HG03108 (cell line): ENCODE results near the gene WASHC4.
"Not testable (repeated sequence)": the region's sequence is repeated elsewhere in the genome, so short reads cannot be mapped to it uniquely, and the experiment has no call there.

ENCODE experiments used
- ATAC-seq: cut with Tn5 transposase; IDR thresholded peaks from one replicate; pipeline ENCODE4 v1.9.1; 2021; ENCODE audit warnings: moderate library complexity; ENCODE audit not compliant: unreplicated experiment

The WASHC4 gene

DNA sequence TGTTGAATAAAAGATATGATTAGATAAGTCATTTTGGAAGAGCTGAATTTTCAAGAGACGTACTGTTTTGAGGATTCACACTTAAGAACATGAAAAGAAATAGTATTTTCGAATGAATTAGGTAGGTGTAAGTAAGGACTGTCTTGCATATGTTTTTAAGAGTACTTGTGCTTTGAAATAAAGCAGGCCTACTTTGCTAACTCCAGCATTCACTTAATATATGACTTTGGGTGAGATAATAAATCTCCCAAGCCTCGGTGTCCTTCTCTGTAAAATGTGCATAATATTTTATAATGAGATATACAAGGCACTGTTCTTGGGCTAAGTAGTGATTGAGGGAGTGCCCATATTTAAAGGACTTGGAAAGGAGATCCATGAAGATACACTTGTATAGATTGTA, 54.6 kb downstream of the WASHC4 start:
- ATAC-seq, result no peak

DNA sequence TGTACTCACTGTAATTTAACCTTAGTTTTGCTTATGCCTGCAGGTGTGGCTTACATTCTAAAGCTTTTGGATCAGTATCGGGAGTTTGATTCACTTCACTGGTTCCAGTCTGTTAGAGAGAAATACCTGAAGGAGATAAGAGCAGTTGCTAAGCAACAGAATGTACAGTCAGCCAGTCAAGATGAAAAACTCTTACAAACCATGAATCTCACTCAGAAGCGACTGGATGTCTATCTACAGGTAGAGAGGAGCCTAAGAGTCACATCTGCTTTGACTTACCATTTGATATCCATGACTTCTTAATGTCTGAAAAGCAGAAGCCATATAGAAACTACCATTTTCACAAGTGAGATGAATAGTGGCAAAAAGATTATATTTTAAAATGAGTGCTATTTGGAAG, 56.5 kb downstream of the WASHC4 start:
- ATAC-seq, result no peak

DNA sequence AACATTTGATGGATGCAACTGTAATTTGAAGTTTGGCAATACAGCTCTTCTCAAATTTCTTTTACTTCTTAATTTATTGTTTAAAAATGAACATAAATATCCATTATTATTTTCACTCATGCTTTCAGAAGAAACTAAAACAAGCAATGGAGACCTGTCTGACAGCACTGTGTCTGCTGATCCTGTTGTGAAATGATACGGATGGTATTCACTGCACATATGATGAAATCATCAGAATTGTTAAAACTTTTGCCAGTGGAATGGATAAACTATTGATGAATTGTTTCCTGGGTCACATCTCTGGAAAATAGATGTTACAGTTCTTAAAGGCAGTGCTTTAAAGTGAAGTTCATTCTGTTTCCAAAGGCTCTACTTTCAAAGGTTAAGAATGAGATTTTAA, 59.2 kb downstream of the WASHC4 start:
- no peak for ATAC-seq

DNA sequence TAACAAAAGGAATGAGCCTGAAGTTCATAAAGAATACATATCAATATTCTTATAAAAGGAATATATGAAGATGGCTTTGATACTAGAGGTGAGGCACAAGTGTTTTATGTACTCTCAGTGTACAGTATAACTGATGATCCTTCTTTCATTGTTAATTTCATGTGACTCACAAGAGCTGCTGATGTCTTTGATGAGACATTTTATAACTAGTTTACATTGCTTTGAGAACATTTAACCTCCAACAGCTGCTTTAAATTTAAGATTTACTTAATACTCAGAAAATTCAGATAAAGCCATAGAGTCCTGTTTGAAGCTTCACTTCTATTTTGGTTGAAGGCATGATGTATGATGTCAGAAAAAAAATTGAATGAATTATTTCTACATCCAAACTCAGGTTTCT, 59.8 kb downstream of the WASHC4 start:
- no peak for ATAC-seq

DNA sequence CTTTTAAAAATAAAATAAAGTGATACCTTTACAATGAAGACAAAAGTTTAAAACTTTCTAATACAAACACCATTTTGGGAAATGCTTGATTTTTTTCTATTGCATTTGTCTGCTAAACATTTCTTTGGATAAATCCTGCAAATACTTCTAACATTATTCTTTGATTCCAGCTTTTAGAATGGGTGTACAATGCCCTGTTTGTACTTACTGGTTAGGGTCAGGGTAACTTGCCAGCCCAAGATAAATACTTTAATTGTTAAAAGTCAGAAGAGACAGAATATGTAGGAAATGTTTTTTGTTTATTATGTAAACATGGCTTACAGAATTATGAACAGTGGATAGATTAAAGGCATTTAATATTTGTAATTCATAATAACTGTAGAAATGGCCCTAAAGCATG, 60.5 kb downstream of the WASHC4 start:
- no peak for ATAC-seq

DNA sequence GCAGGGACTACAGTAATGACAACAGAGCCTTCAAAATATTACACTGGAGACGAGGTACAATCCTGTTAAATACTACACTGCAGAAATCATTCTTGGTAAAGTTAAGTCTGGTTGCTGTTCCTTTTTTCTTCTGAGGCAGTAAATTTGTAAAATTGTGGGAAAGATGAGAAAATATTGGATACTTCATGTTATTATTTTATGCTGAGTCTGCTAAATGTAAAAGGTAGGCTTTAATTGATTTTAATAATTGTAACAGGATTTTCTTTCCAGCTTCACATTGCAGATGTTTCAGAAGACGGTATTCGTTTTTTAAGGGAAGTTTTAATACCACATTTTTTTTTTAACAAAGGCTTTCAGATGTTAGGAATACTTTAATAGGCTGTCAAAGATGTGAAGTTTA, 62.6 kb downstream of the WASHC4 start:
- ATAC-seq, result no peak

DNA sequence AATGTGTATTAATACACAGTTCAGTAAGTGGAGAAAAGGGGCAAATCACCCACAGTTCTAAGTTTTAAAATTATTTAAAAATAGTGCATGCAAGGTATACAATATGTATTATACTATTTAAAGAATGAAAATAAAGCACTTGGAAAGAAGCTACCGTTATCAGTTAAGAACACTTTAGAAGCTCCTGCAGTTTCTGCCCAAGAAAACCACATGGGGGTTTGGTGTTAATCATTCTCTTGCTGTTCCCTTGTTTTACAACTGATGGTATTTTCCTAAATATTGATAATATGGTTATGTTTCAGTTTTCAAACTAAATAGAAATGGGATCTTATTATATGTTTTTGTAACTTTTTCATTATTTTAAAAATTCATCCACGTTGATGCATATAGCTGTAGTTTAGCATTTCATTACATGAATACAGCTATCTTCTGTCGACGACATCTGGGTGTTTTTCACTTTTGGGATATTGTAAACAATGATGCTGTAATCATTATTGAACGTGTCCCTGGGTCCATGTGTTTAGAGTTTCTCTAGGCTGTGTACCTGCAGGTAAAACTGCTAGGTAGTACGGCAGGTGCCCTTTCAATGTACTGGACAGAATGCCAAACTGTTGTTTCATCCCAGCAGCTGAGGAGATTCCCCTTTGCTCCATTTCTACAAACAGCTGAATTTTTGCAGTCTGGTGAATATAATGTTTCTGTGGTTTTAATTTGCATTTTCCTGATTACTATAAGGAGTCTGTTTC, 64.3 kb downstream of the WASHC4 start:
- ATAC-seq, result no peak

DNA sequence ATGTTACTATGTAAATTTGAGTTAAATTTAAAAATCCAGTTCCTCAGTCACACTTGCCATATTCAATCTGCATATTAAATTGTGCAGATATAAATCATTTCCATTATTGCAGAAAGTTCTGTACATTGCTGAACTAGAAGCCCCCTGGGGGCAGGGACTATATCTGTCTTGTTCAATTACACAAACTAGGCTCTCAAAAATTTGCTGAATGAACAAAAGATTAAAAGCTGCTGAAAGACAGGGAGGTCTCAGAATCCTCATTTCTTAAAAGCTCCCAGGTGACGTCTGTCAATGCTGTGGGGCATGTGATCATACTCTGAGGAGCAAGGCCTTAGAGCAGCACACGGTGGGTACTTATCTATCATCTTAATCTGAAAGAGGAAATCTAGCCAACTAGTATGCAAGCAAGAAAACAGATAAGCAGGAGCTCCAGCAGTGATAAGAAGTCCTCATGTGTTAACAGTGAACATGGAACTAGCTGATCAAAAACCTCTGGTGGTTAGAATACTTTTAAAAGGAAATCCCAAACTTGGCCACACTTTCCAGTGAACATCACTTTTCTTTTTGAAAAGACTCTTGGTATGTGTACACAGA, 68.0 kb downstream of the WASHC4 start:
- ATAC-seq, result no peak

DNA sequence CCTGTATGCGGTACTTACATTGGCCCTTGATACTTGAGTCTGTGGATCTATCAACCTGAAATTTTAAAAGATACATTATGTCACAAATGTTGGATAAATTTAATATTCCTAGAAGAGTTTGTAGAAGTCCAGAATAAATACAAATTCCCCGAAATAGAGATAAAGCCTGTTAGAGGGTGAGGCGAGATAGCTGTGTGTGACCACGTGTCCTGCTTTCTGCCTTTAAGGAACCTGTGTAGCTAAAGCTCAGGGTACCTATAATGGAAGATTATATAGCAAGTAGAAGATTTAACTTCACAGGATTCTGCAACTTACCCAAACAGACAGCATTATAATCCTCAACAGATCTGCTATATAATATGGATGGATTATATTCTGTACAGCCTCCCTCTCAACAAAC, 69.7 kb downstream of the WASHC4 start:
- ATAC-seq, result no peak

DNA sequence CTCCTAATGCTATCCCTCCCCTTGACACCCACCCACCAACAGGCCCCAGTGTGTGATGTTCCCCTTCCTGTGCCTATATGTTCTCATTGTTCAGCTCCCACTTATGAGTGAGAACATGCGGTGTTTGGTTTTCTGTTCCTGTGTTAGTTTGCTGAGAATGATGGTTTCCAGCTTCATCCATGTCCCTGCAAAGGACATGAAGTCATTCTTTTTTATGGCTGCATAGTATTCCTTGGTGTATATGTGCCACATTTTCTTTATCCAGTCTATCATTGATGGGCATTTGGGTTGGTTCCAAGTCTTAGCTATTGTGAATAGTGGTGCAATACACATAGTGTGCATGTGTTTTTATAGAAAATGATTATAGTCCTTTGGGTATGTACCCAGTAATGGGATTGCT, 71.6 kb downstream of the WASHC4 start:
- ATAC-seq, result not testable (repeated sequence)

DNA sequence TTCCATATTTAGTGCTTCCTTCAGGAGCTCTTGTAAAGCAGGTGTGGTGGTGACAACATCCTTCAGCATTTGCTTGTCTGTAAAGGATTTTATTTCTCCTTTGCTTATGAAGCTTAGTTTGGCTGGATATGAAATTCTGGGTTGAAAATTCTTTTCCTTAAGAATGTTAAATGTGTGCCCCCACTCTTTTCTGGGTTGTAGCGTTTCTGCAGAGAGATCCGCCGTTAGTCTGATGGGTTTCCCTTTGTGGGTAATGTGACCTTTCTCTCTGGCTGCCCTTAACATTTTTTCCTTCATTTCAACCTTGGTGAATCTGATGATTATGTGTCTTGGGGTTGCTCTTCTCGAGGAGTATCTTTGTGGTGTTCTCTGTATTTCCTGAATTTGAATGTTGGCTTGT, 75.9 kb downstream of the WASHC4 start:
- not testable (repeated sequence) for ATAC-seq

DNA sequence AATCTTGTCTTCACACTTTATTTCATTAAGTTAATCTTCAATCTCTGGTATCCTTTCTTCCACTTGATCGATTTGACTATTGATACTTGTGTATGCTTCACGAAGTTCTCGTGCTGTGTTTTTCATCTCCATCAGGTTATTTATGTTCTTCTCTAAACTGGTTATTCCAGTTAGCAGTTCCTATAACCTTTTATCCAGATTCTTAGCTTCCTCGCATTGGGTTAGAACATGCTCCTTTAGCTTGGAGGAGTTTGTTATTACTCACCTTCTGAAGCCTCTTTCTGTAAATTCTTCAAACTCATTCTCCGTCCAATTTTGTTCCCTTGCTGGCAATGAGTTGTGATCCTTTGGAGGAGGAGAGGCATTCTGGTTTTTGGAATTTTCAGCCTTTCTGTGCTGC, 76.4 kb downstream of the WASHC4 start:
- ATAC-seq, result not testable (repeated sequence)

DNA sequence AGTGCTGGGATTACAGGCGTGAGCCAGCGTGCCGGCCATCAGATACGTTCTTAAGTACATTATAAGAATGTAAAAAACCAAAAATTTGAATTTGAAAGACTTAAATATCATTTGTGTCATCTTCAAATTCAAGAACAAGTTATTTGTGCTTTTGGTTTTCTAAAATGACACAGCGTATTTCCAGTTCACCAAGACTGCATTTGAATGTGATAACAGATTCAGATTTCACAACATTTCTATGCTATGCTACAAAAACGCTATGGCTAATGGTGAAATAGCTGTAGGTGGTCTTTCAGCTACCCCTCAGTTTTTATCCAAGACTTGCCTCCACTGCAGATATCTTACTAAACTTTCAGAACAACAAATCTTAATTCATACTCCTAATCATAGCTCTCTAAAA, 81.8 kb downstream of the WASHC4 start:
- no peak for ATAC-seq

DNA sequence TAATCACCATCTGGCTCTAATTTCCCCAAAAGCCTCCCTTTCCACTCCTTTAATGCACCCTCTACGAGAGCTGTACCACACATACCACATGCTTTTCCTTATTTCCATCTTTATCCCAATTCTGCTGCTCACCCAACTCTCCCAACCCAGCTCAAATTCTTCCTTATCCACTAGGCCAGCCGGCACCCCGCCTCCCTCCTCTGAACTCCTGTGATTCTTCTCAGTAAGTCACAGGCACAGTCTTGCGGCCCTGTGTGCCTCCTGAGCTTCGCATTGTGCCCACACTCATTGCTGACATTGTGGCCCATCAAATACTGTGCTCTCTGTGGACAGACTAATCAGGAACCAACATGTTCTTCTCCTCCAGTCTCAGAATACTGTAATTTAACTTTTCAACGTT, 83.0 kb downstream of the WASHC4 start:
- ATAC-seq, result no peak

DNA sequence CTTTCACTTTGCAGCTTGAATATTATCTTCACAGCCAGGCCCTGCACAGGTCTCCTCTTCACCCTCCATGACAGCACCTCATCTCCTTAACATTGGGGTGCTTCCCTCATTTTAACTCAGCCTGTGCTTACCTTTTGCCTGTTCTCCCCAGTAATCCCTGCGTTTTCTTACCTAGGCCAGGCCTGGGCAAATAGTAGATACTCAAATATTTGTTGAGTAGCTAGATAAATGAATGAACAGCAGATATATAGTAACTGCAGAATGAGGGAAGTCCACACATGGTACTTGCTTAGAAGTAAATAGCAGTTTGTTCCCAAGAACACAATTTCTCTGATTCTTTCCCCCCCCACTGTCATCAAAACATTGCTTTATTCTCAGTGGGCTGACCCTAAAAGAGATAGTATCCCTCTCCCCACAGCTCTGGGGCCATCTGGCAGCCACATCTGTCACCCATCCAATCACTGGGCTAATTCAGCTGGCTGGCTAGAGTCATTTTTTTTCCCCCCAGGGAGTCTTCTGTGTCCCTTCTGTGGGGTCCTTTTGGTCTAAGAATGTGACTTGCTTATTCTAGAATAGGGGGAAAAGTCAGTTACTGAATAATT, 85.2 kb downstream of the WASHC4 start:
- no peak for ATAC-seq

DNA sequence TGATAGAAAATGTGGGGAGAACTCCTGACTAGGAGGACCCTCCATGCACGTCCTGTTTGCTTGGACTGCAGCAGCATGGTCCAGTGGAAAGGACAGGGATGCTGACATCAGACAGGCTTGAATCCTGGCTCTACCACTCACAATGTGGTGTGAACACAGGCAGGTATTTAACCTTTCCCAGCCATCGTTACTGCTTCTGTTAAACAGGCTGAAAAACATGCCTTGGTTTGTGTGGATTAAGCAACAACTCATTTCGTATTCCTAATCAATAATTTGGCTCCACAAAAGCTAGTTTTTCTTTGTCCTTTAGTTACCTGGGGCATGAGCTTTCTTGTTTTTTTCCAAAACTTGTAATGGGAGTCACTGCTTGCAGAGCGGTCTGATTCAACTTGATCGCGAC, 87.4 kb downstream of the WASHC4 start:
- ATAC-seq, result no peak

DNA sequence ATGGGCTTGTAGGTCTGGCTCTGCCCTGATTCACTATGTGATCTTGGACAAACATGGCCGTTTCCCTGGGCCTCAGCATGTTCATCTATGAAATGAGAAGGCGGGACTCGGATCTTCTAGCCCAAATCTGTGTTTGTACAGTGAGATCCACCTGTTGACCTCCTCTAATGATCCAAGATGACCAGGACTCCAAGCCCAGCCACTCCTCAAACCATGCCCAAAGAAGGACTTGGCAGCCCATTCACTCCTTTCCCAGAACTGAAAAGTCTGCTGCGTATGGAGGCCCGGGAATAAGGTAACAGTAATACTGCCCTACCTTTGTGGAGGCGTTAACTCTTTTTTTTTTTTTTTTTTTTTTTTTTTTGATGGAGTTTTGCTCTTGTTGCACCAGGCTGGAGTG, 88.6 kb downstream of the WASHC4 start:
- no peak for ATAC-seq

DNA sequence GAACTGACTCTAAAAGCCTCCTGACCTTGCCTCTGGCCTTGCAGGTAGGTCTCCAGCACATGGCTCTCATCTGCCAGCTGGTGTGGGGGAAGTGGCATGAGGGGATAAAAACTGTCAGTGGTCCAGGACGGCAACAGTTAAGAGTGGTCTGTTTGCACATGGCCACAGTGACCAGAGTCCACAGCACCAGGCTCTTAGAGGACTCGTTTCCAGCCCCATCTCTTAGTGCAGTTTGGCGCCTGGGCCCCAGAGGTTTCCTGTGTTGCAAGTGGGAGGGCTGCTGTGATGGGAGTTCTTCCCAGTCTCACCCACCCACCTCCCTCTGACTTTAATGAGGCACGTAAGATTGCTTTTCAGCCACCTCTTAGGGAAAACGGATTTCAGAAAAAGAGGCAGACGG, 91.4 kb downstream of the WASHC4 start:
- ATAC-seq, result no peak

DNA sequence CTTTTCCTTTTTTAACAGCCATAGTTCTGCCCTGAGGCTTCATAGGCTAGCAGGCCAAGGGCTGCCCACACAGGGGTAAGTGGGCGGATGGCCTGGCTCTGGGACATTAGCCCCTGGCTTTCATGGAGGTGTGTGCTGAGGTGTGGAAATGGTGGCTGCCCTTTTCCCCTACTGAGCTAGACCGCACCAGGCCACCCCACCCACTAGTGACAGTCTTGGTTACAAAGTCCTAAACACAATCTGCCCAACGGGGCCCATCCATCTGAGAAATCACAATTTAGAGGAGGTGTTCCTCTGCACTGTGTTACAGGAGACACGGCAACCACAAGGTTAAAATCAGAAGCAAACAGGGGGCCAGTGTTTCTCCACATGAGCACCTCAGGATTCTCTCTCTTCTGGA, 92.9 kb downstream of the WASHC4 start:
- ATAC-seq, result no peak

DNA sequence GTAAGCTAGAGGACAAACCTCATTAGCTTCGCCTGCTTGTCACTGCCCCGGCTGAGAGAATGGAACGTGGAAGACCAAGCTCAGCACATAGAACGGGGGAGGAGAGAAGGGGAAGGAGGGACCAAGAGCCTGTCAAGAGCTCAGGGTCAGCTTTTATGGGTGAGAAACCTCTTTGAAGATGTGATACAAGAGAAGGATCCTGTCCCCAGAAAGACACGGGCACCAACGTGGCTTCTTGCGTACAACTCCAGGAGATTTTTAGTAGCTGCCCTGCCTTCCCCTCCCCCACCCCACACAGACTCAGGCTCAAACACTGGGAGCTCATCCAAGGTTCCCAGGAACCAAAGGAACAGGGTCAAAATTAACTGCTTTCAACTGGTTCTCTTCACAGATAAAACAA, 93.8 kb downstream of the WASHC4 start:
- ATAC-seq, result no peak

DNA sequence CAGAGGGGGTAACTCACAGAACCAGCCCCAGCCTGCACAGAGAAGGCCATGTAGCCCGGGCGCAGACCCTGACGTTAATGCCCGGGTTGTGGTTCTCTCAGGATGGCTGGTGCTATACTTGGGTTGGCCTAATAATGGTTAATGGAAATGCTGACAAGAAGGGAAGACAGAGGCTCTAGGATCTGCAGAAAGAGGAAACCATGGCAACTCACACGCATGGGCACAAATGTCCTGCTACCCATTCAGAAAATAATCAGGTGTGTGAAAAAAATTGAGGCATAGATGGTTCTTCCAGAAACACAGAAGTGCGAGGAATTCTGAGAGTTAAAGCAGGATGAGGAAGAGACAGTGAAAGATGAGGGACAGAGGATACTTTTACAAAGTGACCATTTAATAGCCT, 94.7 kb downstream of the WASHC4 start:
- ATAC-seq, result no peak

DNA sequence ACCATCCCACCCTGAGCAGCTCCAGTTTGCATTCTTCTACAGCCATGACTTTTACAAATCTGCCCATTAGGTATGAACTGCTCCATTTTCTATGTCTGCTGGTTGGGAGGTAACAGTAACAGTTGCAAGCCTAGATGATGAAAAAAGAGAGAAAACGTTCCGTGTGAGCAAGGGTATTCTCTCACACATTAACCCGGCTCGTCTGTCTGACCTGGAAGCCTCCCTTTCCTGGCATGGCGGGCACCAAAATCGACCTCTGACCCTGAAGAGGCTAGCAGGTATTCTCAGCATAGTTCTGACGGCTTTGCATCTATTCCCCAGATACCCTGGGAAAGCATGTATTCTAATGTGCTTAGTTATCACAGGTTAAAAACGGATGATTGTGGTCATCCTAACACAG, 96.6 kb downstream of the WASHC4 start:
- ATAC-seq, result no peak

DNA sequence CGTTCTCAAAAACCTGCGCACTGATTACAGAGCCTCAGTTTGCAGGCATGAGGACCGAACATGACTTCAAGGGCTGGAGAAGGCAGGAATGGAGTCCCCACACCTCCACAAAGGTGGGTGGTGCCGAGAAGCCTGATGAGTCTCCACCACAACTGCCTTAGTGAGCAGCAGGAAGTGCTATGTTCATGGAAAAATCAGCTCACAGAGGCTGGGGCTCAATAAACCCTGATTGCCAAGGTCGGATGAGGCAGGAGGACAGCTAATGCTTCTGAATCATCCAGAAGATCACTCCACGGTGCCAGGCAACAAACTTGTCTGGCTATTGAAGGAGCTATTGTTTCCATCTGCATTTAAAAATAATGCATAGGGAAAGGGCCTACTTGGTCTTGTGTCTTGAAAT, 97.4 kb downstream of the WASHC4 start:
- ATAC-seq, result no peak
